CD4-positive, alpha-beta T cell treated with Interferon gamma for 1 hour (primary cell): ENCODE data around the gene NT5C.
"Not testable (repeated sequence)": the region's sequence is repeated elsewhere in the genome, so short reads cannot be mapped to it uniquely, and the experiment has no call there.

Experiments
- DNase-seq: peaks from one replicate; pipeline ENCODE4 v3.0.0-alpha.2; 2020

Gene NT5C

GRCh38 chr17:75131278-75132017 lies at the start of gene NT5C:
TSS of gene NT5C (minus strand) at chr17:75131742. CDS start at chr17:75131707, 35 bp downstream.
- peak; percentile 58 for DNase-seq

GRCh38 chr17:75181110-75181509 lies 49.6 kb upstream of the NT5C start:
- no peak for DNase-seq

- no peak for DNase-seq
These were observed 46.9 kb upstream of the NT5C start for GRCh38 chr17:75178453-75178852.

GRCh38 chr17:75176625-75177024 lies 45.1 kb upstream of the NT5C start:
- DNase-seq = no peak

- no peak for DNase-seq
These were observed 43.5 kb upstream of the NT5C start for GRCh38 chr17:75174996-75175395.

- DNase-seq = no peak
These were observed 42.0 kb upstream of the NT5C start for GRCh38 chr17:75173526-75173925.

GRCh38 chr17:75168998-75169397 lies 37.5 kb upstream of the NT5C start:
- no peak for DNase-seq

- DNase-seq = not testable (repeated sequence)
These were observed 33.1 kb upstream of the NT5C start for GRCh38 chr17:75164606-75165005.

- no peak for DNase-seq
These were observed 31.5 kb upstream of the NT5C start for GRCh38 chr17:75163074-75163473.

- DNase-seq = no peak
These were observed 28.7 kb upstream of the NT5C start for GRCh38 chr17:75160211-75160610.

GRCh38 chr17:75159196-75160031 lies 27.9 kb upstream of the NT5C start:
- DNase-seq = no peak

- DNase-seq = not testable (repeated sequence)
These were observed 26.9 kb upstream of the NT5C start for GRCh38 chr17:75158480-75158879.

GRCh38 chr17:75155191-75155601 lies 23.7 kb upstream of the NT5C start:
- no peak for DNase-seq

GRCh38 chr17:75154195-75155106 lies 22.9 kb upstream of the NT5C start, which contains the start of gene JPT1:
TSS of gene JPT1 (minus strand) at chr17:75154512. CDS start at chr17:75154397, 115 bp downstream.
- DNase-seq = peak; percentile 98

GRCh38 chr17:75153780-75154194 lies 22.2 kb upstream of the NT5C start:
- DNase-seq = no peak

- DNase-seq = no peak
These were observed 21.6 kb upstream of the NT5C start for GRCh38 chr17:75152922-75153779.

- DNase-seq = no peak
These were observed 21.0 kb upstream of the NT5C start for GRCh38 chr17:75152523-75152921.

- no peak for DNase-seq
These were observed 20.4 kb upstream of the NT5C start for GRCh38 chr17:75151930-75152329.

GRCh38 chr17:75147878-75148546 lies 16.5 kb upstream of the NT5C start:
- no peak for DNase-seq

GRCh38 chr17:75146592-75146991 lies 15.1 kb upstream of the NT5C start:
- no peak for DNase-seq

GRCh38 chr17:75144816-75145512 lies 13.4 kb upstream of the NT5C start:
- DNase-seq = no peak
